K562 (cell line): ENCODE results near the gene MATN4. TPM values are rescaled to one million over a fixed set of nuclear protein-coding genes. Genes with fewer than 3 reads are reported as not detected.

ENCODE experiments used
- ATAC-seq: fragments of 200-7000 bp; cut with Tn5 transposase; 3 replicates; pipeline ENCODE4 v1.9.1; 2020; ENCODE audit warnings: moderate library complexity
- BruUV-seq: library from RNA; stranded (reverse); fragments of 400-500 nt; replicated peaks from 2 replicates; lab custom pipeline; 2021; lab: Mats Ljungman, UMichigan
- CTCF ChIA-PET: fragments of 300-600 bp; formaldehyde crosslinking; extraction: SDS; loops from one replicate; lab custom pipeline; 2021; ENCODE audit warnings: low intra/inter-chr PET ratio; lab: Yijun Ruan, JAX
- POLR2A ChIA-PET: fragments of 300-600, 350-650 bp; sonication (Branson Sonifier 250); formaldehyde crosslinking; extraction: SDS; loops from one replicate; lab custom pipeline; 2021; ENCODE audit warnings: antibody characterized with exemption, inconsistent platforms; lab: Yijun Ruan, JAX
- DNase-seq, 4 experiments: peaks; one replicate each; pipeline versions ENCODE4 v3.0.0 to v3.0.0-alpha.2; 2011 to 2018; ENCODE audit warnings: low spot score in 3 of 4, mixed read lengths in 3 of 4; ENCODE audit errors: extremely low read depth in 1 of 4
- FAIRE-seq: peaks from 2 replicates; lab custom pipeline; 2011; peaks lifted over from hg19 to GRCh38; lab: Jason Lieb, UNC
- H2AFZ ChIP-seq: 2 replicates; pipeline ENCODE4 v1.6.0; 2011; ENCODE audit warnings: low read depth, low read length, control low read depth, inconsistent platforms
- H3K27ac ChIP-seq: fragments of 200-600 bp; 3 replicates; pipeline ENCODE4 v1.8.0; 2011; ENCODE audit warnings: low read depth, mild to moderate bottlenecking, control low read depth, inconsistent platforms, low read length, moderate library complexity, mixed read lengths; ENCODE audit errors: extremely low read depth
- H3K27me3 ChIP-seq, 2 experiments: fragments of 300-600 bp in 1 of 2; 2 replicates in 1 of 2; 3 replicates in 1 of 2; pipeline versions ENCODE4 v1.6.0 to v1.8.0; 2011; ENCODE audit warnings: inconsistent platforms in 2 of 2, low read length in 2 of 2, mild to moderate bottlenecking in 1 of 2, mixed read lengths in 1 of 2, moderate library complexity in 1 of 2; ENCODE audit not compliant: control insufficient read depth in 2 of 2, insufficient read depth in 2 of 2
- H3K36me3 ChIP-seq: fragments of 300-600 bp; 3 replicates; pipeline ENCODE4 v1.8.0; 2011; ENCODE audit warnings: mild to moderate bottlenecking, low read length, inconsistent platforms; ENCODE audit not compliant: control insufficient read depth, insufficient read depth
- H3K4me1 ChIP-seq, 2 experiments: fragments of 200-600 bp in 1 of 2; replicated peaks in 1 of 2; 2 replicates in 1 of 2; 3 replicates in 1 of 2; pipeline versions ENCODE4 v1.5.1 to v1.8.0; 2011; ENCODE audit warnings: inconsistent platforms in 2 of 2, low read length in 2 of 2, mild to moderate bottlenecking in 1 of 2, mixed read lengths in 1 of 2, moderate library complexity in 1 of 2; ENCODE audit not compliant: control insufficient read depth in 2 of 2, insufficient read depth in 2 of 2
- H3K4me2 ChIP-seq: 2 replicates; pipeline ENCODE4 v1.6.1; 2011; ENCODE audit warnings: low read length, control low read depth, inconsistent platforms, mixed read lengths; ENCODE audit not compliant: insufficient read depth
- H3K4me3 ChIP-seq: fragments of 200-600 bp; sonication (generic), shearing (Covaris generic); 2 replicates; pipeline ENCODE4 v1.5.1; 2016; ENCODE audit warnings: control low read depth, inconsistent platforms
- H3K79me2 ChIP-seq: fragments of 200-600 bp; 3 replicates; pipeline ENCODE4 v1.8.0; 2011; ENCODE audit warnings: low read length, inconsistent platforms; ENCODE audit not compliant: control insufficient read depth, insufficient read depth
- H3K9ac ChIP-seq, 2 experiments: 2 replicates each; pipeline versions ENCODE4 v1.6.0 to v1.6.1; 2011; ENCODE audit warnings: low read depth in 2 of 2, low read length in 2 of 2, control low read depth in 1 of 2, inconsistent platforms in 1 of 2, mild to moderate bottlenecking in 1 of 2, mixed read lengths in 1 of 2; ENCODE audit not compliant: insufficient read depth in 1 of 2
- H3K9me1 ChIP-seq: one replicate; pipeline ENCODE4 v1.6.0; 2011; ENCODE audit warnings: inconsistent platforms, mild to moderate bottlenecking, low read length, moderate library complexity; ENCODE audit not compliant: control insufficient read depth, insufficient read depth
- H3K9me3 ChIP-seq: replicated peaks from 2 replicates; pipeline ENCODE4 v1.5.1; 2011; ENCODE audit warnings: low read depth, low read length, inconsistent platforms; ENCODE audit not compliant: control insufficient read depth, insufficient read depth
- H4K20me1 ChIP-seq: replicated peaks from 2 replicates; pipeline ENCODE4 v1.6.1; 2011; ENCODE audit warnings: low read length, inconsistent platforms, mixed read lengths; ENCODE audit not compliant: control insufficient read depth, insufficient read depth
- HMG20A ChIP-seq: fragments of 450-650 bp; formaldehyde crosslinking; conservative IDR thresholded peaks from 2 replicates; pipeline ENCODE4 v1.4.0; 2020; ENCODE audit warnings: mild to moderate bottlenecking, mixed read lengths
- L3MBTL2 ChIP-seq: fragments of 450-650 bp; IDR thresholded peaks from 2 replicates; pipeline ENCODE4 v1.6.1; 2016; ENCODE audit warnings: mild to moderate bottlenecking, moderate library complexity
- MAFK ChIP-seq: IDR thresholded peaks from 2 replicates; pipeline ENCODE4 v1.6.1; 2011; ENCODE audit warnings: low read length, improper control_type of control experiment
- MCM7 ChIP-seq, 2 experiments: fragments of 450-650 bp; IDR thresholded peaks; 2 replicates each; pipeline ENCODE4 v1.6.1; 2016 to 2018
- MLX ChIP-seq, 2 experiments: fragments of 450-650 bp in 1 of 2; sonication (generic) in 1 of 2; formaldehyde crosslinking; conservative IDR thresholded peaks; 2 replicates each; pipeline versions ENCODE4 v1.4.0 to v1.8.1; 2020 to 2022; ENCODE audit warnings: mild to moderate bottlenecking in 1 of 2, missing genetic modification reagents in 1 of 2
- SP1 ChIP-seq: sonication (generic); formaldehyde crosslinking; IDR thresholded peaks from 2 replicates; pipeline ENCODE4 v1.8.1; 2022; ENCODE audit warnings: mild to moderate bottlenecking, missing genetic modification reagents
- WGBS: fragments of 100-300 bp; shearing (Covaris generic); methylation state at CpG from one replicate; pipeline ENCODE4 v1.1.6; 2016; ENCODE audit warnings: low coverage, mixed read lengths; ENCODE audit not compliant: insufficient coverage; ENCODE audit errors: missing lambda C conversion rate; 5-methylcytosine and 5-hydroxymethylcytosine counted together
- in situ Hi-C: fragments of 300-500 bp; cut with MboI; formaldehyde crosslinking; loops from 4 replicates; pipeline ENCODE4 v1.15.0; 2018; ENCODE audit warnings: inconsistent platforms, mixed read lengths
- intact Hi-C: fragments of 100-400 bp; cut with micrococcal nuclease; formaldehyde crosslinking; loops from 2 replicates; pipeline ENCODE4 v1.14.2; 2022
- polyA plus RNA-seq, 8 experiments: library from polyadenylated mRNA; depleted of rRNA in 4 of 8; stranded (reverse) in 5 of 8; unstranded in 3 of 8; fragments of >200 nt; fragmentation: Nextera tagmentation in 2 of 8; fragmentation: Illumina TruSeq in 1 of 8; extraction: Ambion mirVana in 2 of 8; extraction: Trizol in 1 of 8; gene quantifications; 2 replicates each; pipeline versions ENCODE4 v1.2.1 to v1.2.3, GENCODE V29; 2011 to 2014; ENCODE audit warnings: inconsistent platforms in 1 of 8, missing spikeins in 1 of 8
- total RNA-seq, 7 experiments: library from RNA; depleted of rRNA in 6 of 7; stranded (reverse); fragments of >200 nt in 6 of 7; fragmentation: Illumina TruSeq in 2 of 7; extraction: Trizol in 2 of 7; gene quantifications; 2 replicates each; pipeline versions ENCODE4 v1.2.1 to v1.2.3, GENCODE V29; 2011 to 2021; ENCODE audit warnings: low replicate concordance in 1 of 7
- TF ChIP-seq, protein P1 (sequence below): fragments of 450-650 bp; IDR thresholded peaks from 2 replicates; pipeline ENCODE4 v1.6.1; 2017; ENCODE audit warnings: antibody characterized with exemption, mild to moderate bottlenecking

The MATN4 gene
- total and polyA plus RNA-seq, 9 of the 15 experiments (the other 6 are each of a cell fraction or from before 2014, with no cell fraction given): 0.09 TPM; not detected in 8

DNA sequence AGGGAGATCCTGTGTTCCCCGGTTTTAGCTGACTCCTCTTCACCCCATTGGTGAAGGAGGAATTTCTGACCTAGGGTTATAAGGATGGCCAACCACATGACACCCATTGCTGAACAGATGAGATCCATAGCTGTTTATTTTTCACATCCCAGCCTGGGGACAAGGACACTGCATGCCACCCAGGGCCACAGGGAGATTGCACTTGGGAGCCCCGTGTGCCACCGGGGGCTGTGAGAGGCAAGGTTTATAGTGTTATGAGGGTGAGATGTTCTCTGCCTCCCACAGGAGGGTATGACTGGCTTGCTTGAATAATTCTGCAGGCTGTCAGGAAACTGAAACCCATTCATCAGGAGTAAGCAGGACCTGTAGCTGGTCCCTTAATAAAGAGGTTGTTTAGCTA lies 39.0 kb downstream of the MATN4 start:
- WGBS: 0% methylated on average over 3 of the region's 3 CpGs
- Histone ChIP-seq H2AFZ (no peak overlapping the region), H3K79me2 (no peaks in the 10 kb centered on the region), H3K9ac (no peak overlapping the region), H3K36me3 (no peaks in the 10 kb centered on the region), H3K4me1 (no peaks in the 10 kb centered on the region), H3K9me3 (no peaks in the 10 kb centered on the region), H3K4me3 (no peak overlapping the region), H3K27ac (no peak overlapping the region), H4K20me1 (no peaks in the 10 kb centered on the region; the same call in 1 of the 2 replicates), H3K9me1 (no peaks in the 10 kb centered on the region), H3K27me3 (peaks cover 6% of the 10 kb centered on the region in 2 experiments), H3K4me2 (no peak overlapping the region)
- ChIA-PET POLR2A (interaction anchor here (0.8 to 1.3 kb wide), 3 partner anchors 10 to 17 kb away, joined by 3 to 4 read pairs (median 3); no protein-coding TSS in a partner anchor), CTCF (no interaction called here)
- DNase-seq (no peak), FAIRE-seq (no peak), ATAC-seq (no peak)
- intact Hi-C loops: no loop called here
- TF ChIP-seq, protein P1, sequence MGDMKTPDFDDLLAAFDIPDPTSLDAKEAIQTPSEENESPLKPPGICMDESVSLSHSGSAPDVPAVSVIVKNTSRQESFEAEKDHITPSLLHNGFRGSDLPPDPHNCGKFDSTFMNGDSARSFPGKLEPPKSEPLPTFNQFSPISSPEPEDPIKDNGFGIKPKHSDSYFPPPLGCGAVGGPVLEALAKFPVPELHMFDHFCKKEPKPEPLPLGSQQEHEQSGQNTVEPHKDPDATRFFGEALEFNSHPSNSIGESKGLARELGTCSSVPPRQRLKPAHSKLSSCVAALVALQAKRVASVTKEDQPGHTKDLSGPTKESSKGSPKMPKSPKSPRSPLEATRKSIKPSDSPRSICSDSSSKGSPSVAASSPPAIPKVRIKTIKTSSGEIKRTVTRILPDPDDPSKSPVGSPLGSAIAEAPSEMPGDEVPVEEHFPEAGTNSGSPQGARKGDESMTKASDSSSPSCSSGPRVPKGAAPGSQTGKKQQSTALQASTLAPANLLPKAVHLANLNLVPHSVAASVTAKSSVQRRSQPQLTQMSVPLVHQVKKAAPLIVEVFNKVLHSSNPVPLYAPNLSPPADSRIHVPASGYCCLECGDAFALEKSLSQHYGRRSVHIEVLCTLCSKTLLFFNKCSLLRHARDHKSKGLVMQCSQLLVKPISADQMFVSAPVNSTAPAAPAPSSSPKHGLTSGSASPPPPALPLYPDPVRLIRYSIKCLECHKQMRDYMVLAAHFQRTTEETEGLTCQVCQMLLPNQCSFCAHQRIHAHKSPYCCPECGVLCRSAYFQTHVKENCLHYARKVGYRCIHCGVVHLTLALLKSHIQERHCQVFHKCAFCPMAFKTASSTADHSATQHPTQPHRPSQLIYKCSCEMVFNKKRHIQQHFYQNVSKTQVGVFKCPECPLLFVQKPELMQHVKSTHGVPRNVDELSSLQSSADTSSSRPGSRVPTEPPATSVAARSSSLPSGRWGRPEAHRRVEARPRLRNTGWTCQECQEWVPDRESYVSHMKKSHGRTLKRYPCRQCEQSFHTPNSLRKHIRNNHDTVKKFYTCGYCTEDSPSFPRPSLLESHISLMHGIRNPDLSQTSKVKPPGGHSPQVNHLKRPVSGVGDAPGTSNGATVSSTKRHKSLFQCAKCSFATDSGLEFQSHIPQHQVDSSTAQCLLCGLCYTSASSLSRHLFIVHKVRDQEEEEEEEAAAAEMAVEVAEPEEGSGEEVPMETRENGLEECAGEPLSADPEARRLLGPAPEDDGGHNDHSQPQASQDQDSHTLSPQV: no peak
- no peak for TF ChIP-seq L3MBTL2
- TF ChIP-seq MCM7 (IDR thresholded peaks at IDR 0.05): no peak
- no peak for TF ChIP-seq HMG20A (CRISPR knock-in tag)
- TF ChIP-seq SP1: no peak
- TF ChIP-seq MAFK: no peak
- no peak for TF ChIP-seq MLX (CRISPR knock-in tag; conservative IDR thresholded peaks at IDR 0.05)
- in situ Hi-C loops: no loop called here
- no TSS peak for BruUV-seq
